Measurements from ENCODE around the gene GNS. TPM values are rescaled to one million over a fixed set of nuclear protein-coding genes. Genes with fewer than 3 reads are reported as not detected.
A peak's percentile ranks its signal among the peaks of the same experiment; 100 is the strongest.

Gene GNS
- total RNA-seq, 3 donors from 2014 or later, result 57.4 to 79.2 (median 72.9) TPM

GRCh38 chr12:64801381-64801780 lies 42.2 kb upstream of the GNS start:
- ATAC-seq (no peak), DNase-seq (no peak)
- Histone ChIP-seq H3K36me3 (ENCODE audit: low read depth) (no peaks in the 10 kb centered on the region), H3K4me3 (no peak overlapping the region), H3K9me3 (no peaks in the 10 kb centered on the region), H3K4me1 (ENCODE audit: low read depth) (no peaks in the 10 kb centered on the region)
- intact Hi-C loops (cut with DNase I, micrococcal nuclease), result loop anchor here in 1 of 2 donors (5.0 kb wide), 1 partner anchor 321 kb away; the partner anchor contains the start of gene WIF1
- TF ChIP-seq CTCF (IDR thresholded peaks at IDR 0.05), result no peak

GRCh38 chr12:64800640-64801039 lies 41.4 kb upstream of the GNS start:
- no peaks in the 10 kb centered on the region for H3K36me3 ChIP-seq (ENCODE audit: low read depth)
- TF ChIP-seq CTCF (IDR thresholded peaks at IDR 0.05), result no peak
- no peak for DNase-seq
- no peak for ATAC-seq
- intact Hi-C loops (cut with DNase I, micrococcal nuclease), result loop anchor here in 1 of 2 donors (5.0 kb wide), 1 partner anchor 322 kb away; the partner anchor contains the start of gene WIF1
- no peak overlapping the region for H3K4me3 ChIP-seq
- no peaks in the 10 kb centered on the region for H3K9me3 ChIP-seq
- no peaks in the 10 kb centered on the region for H3K4me1 ChIP-seq (ENCODE audit: low read depth)

DNA sequence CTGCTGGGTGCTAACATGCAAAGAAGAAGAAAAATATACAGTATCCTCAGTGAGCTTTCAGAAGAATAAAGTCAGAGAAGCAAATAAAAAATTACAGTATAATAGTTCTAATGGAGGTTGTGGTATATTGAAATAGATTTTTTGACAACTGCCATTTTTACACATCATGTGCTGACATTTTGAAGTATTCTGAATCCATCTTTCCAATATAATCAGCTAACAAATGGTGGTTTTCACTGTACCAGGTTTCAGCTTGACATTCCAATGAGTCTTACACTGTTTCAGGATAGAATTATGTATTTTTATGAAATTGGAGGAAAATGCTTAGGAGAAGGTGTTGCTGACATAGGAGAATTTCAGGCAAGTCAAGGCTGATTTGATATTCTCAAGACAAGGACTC lies 39.0 kb upstream of the GNS start:
- no peak for DNase-seq

GRCh38 chr12:64797156-64797555 lies 38.0 kb upstream of the GNS start:
- DNase-seq (no peak), ATAC-seq (peak; percentile 36)
- no peak for TF ChIP-seq CTCF (IDR thresholded peaks at IDR 0.05)
- Histone ChIP-seq H3K4me1 (ENCODE audit: low read depth) (no peaks in the 10 kb centered on the region), H3K4me3 (no peak overlapping the region), H3K36me3 (ENCODE audit: low read depth) (no peaks in the 10 kb centered on the region), H3K9me3 (no peaks in the 10 kb centered on the region)
- intact Hi-C loops (cut with DNase I, micrococcal nuclease), result no loop called here

More for the DNA sequence above, 39.0 kb upstream of the GNS start:
- Histone ChIP-seq H3K4me3 (no peak overlapping the region), H3K9me3 (no peaks in the 10 kb centered on the region), H3K36me3 (ENCODE audit: low read depth) (no peaks in the 10 kb centered on the region), H3K4me1 (ENCODE audit: low read depth) (no peaks in the 10 kb centered on the region)
- ATAC-seq, result no peak
- TF ChIP-seq CTCF (IDR thresholded peaks at IDR 0.05), result no peak
- intact Hi-C loops (cut with DNase I, micrococcal nuclease), result no loop called here

GRCh38 chr12:64796205-64796845 lies 37.1 kb upstream of the GNS start:
- H3K36me3 ChIP-seq (ENCODE audit: low read depth), result no peaks in the 10 kb centered on the region
- H3K9me3 ChIP-seq, result no peaks in the 10 kb centered on the region
- ATAC-seq (peak; percentile 97), DNase-seq (peak in 1 of 3 donors; percentile 90)
- intact Hi-C loops (cut with DNase I, micrococcal nuclease), result no loop called here
- TF ChIP-seq CTCF (IDR thresholded peaks at IDR 0.05), result peak; percentile 56
- no peak overlapping the region for H3K4me3 ChIP-seq
- no peaks in the 10 kb centered on the region for H3K4me1 ChIP-seq (ENCODE audit: low read depth)

Data from mucosa of descending colon (tissue), 3 donors.